HUES6 (cell line): ENCODE measurements around the gene PIMREG.
A peak's percentile ranks its signal among the peaks of the same experiment; 100 is the strongest.

Source experiments
- H3K27ac ChIP-seq: 2 replicates; pipeline ENCODE4 v1.7.0; 2013; ENCODE audit warnings: low read depth, mild to moderate bottlenecking, low read length, inconsistent platforms
- H3K27me3 ChIP-seq: 2 replicates; pipeline ENCODE4 v1.6.1; 2013; ENCODE audit warnings: low read length; ENCODE audit not compliant: control insufficient read depth, insufficient read depth
- H3K36me3 ChIP-seq: 2 replicates; pipeline ENCODE4 v1.6.1; 2013; ENCODE audit warnings: low read length; ENCODE audit not compliant: control insufficient read depth, insufficient read depth
- H3K4me1 ChIP-seq: 2 replicates; pipeline ENCODE4 v1.6.1; 2013; ENCODE audit warnings: low read length; ENCODE audit not compliant: control insufficient read depth, insufficient read depth
- H3K4me3 ChIP-seq: 2 replicates; pipeline ENCODE4 v1.5.1; 2013; ENCODE audit warnings: low read depth, low read length
- H3K9ac ChIP-seq: one replicate; pipeline ENCODE4 v1.6.1; 2013; ENCODE audit warnings: mild to moderate bottlenecking, low read length
- H3K9me3 ChIP-seq: 2 replicates; pipeline ENCODE4 v1.6.1; 2013; ENCODE audit warnings: low read depth, low read length; ENCODE audit not compliant: control insufficient read depth, insufficient read depth

Gene PIMREG

GRCh38 chr17:6439951-6440350, 4.3 kb upstream of the PIMREG start:
- H3K36me3 ChIP-seq = no peaks in the 10 kb centered on the region
- no peak overlapping the region for H3K27ac ChIP-seq
- H3K27me3 ChIP-seq = no peaks in the 10 kb centered on the region
- H3K4me3 ChIP-seq = no peak overlapping the region
- H3K9me3 ChIP-seq = peaks cover 3% of the 10 kb centered on the region; the same call in 1 of the 2 replicates
- H3K9ac ChIP-seq = no peak overlapping the region
- H3K4me1 ChIP-seq = peaks cover 26% of the 10 kb centered on the region

- peaks cover 26% of the 10 kb centered on the region for H3K36me3 ChIP-seq
- H3K4me3 ChIP-seq = no peak overlapping the region
- peaks cover 23% of the 10 kb centered on the region for H3K4me1 ChIP-seq
- peaks cover 3% of the 10 kb centered on the region; the same call in 1 of the 2 replicates for H3K9me3 ChIP-seq
- no peak overlapping the region for H3K27ac ChIP-seq
- H3K27me3 ChIP-seq = no peaks in the 10 kb centered on the region
- no peak overlapping the region for H3K9ac ChIP-seq
Measured at GRCh38 chr17:6442775-6443174, 1.5 kb upstream of the PIMREG start.

GRCh38 chr17:6444571-6445335, 498 bp downstream of the PIMREG start:
- H3K27me3 ChIP-seq = no peaks in the 10 kb centered on the region
- peak overlapping the region; percentile 88 for H3K9ac ChIP-seq
- peaks cover 17% of the 10 kb centered on the region for H3K4me1 ChIP-seq
- peaks cover 44% of the 10 kb centered on the region for H3K36me3 ChIP-seq
- no peak overlapping the region for H3K27ac ChIP-seq
- H3K9me3 ChIP-seq = peaks cover 3% of the 10 kb centered on the region; the same call in 1 of the 2 replicates
- peak overlapping the region; percentile 98 for H3K4me3 ChIP-seq

- no peak overlapping the region for H3K9ac ChIP-seq
- no peak overlapping the region for H3K4me3 ChIP-seq
- H3K36me3 ChIP-seq = peaks cover 53% of the 10 kb centered on the region
- H3K9me3 ChIP-seq = peaks cover 3% of the 10 kb centered on the region; the same call in 1 of the 2 replicates
- H3K4me1 ChIP-seq = peaks cover 11% of the 10 kb centered on the region
- H3K27me3 ChIP-seq = no peaks in the 10 kb centered on the region
- H3K27ac ChIP-seq = no peak overlapping the region
Measured at GRCh38 chr17:6446516-6447100, 2.4 kb downstream of the PIMREG start.

GRCh38 chr17:6448473-6448872, 4.2 kb downstream of the PIMREG start:
- Histone ChIP-seq H3K27me3 (no peaks in the 10 kb centered on the region), H3K4me3 (no peak overlapping the region), H3K4me1 (peaks cover 24% of the 10 kb centered on the region), H3K27ac (no peak overlapping the region), H3K9me3 (no peaks in the 10 kb centered on the region), H3K9ac (no peak overlapping the region), H3K36me3 (peaks cover 56% of the 10 kb centered on the region)

GRCh38 chr17:6449307-6449706, 5.1 kb downstream of the PIMREG start:
- Histone ChIP-seq H3K4me1 (peaks cover 27% of the 10 kb centered on the region), H3K9ac (no peak overlapping the region), H3K27me3 (no peaks in the 10 kb centered on the region; the same call in 1 of the 2 replicates), H3K4me3 (no peak overlapping the region), H3K27ac (no peak overlapping the region), H3K9me3 (no peaks in the 10 kb centered on the region), H3K36me3 (peaks cover 56% of the 10 kb centered on the region)

GRCh38 chr17:6450926-6451832, 6.9 kb downstream of the PIMREG start:
- H3K27ac ChIP-seq = no peak overlapping the region

GRCh38 chr17:6452471-6453266, 8.4 kb downstream of the PIMREG start:
- H3K9me3 ChIP-seq = no peaks in the 10 kb centered on the region
- peaks cover 10% of the 10 kb centered on the region for H3K27me3 ChIP-seq
- H3K36me3 ChIP-seq = peaks cover 32% of the 10 kb centered on the region
- no peak overlapping the region for H3K9ac ChIP-seq
- H3K27ac ChIP-seq = no peak overlapping the region
- H3K4me3 ChIP-seq = no peak overlapping the region
- H3K4me1 ChIP-seq = peaks cover 41% of the 10 kb centered on the region

More at GRCh38 chr17:6450926-6451832, 6.9 kb downstream of the PIMREG start:
- Histone ChIP-seq H3K4me3 (no peak overlapping the region), H3K4me1 (peaks cover 31% of the 10 kb centered on the region), H3K36me3 (peaks cover 44% of the 10 kb centered on the region), H3K27me3 (peaks cover 10% of the 10 kb centered on the region), H3K9ac (no peak overlapping the region), H3K9me3 (no peaks in the 10 kb centered on the region)

GRCh38 chr17:6453279-6454024, 9.2 kb downstream of the PIMREG start:
- Histone ChIP-seq H3K27me3 (peaks cover 10% of the 10 kb centered on the region), H3K4me1 (peaks cover 41% of the 10 kb centered on the region), H3K27ac (no peak overlapping the region), H3K4me3 (no peak overlapping the region), H3K9ac (no peak overlapping the region), H3K9me3 (no peaks in the 10 kb centered on the region), H3K36me3 (peaks cover 26% of the 10 kb centered on the region)
